CD4-positive, alpha-beta T cell treated with Interleukin-21 for 1 hour (primary cell): ENCODE measurements around the gene VIPR1.

Source experiments
- DNase-seq: peaks from one replicate; pipeline ENCODE4 v3.0.0-alpha.2; 2020

Gene VIPR1

DNA sequence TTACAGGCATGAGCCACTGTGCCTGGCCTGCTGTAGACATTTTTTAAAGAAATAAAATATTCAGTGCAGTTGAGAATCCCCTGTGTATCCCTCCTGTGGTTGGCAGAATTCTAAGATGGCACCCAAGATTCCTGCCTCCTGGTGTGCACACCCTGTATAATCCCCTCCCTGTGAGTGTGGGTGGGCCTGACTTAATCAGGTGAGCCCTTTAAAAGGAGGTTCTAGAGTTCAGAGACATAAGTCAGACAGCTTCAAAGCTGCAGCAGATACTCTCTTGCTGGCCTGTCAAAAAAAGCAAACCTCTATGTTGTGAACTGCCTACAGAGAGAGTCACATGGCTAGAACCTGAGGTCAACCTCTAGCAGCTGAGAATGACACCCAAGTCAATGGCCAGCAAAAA, 7.0 kb upstream of the VIPR1 start:
- no peak for DNase-seq

DNA sequence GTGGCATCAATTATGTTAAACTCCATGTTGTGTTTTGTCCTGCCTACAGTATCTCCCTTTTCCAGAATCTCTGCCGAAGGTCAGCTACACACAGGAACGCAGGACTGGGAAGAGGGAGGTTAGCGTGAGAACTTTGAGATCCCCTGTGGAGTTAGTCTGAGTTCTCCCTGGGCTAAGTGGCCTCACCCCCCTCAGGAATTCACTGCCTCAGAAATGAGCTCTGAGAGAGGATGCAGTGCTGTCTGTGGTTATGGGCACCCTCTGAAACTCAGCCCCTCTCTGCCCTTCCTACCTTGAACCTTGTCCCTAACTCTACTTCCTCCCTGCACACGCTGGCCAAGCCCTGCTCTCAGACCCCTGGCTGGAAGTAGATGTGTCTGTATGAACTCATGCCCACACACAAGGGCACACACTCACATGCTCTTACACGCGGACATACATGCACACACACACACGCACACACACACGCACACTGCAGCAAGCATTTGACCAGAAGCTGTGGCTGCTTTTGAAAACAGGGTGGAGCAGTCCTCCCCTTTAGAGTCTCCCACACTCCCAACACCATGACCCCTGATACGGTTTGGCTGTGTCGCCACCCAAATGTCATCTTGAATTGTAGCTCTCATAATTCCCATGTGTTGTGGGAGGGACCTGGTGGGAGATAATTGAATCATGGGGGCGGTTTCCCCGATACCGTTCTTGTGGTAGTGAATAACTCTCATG, 5.3 kb upstream of the VIPR1 start:
- no peak for DNase-seq

DNA sequence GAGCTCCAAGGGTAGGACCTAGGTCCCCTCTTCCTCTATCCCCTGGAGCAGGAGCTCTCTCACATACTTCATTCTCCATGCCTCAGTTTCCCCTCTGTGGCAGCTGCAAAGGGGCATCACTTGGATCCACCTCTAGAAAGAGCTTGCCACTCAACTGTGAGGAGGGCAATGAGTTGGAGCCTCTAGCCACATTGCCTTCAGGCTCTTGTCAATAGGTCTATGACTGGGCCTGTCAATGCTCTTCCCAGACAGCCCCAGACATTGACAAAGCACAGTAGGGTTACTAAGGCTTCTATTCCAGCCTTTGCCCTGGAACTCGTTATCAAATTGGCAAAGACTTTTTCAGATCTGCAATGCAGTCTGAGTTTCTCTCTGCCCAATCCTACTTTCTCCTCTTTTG, 4.4 kb upstream of the VIPR1 start:
- DNase-seq: no peak

DNA sequence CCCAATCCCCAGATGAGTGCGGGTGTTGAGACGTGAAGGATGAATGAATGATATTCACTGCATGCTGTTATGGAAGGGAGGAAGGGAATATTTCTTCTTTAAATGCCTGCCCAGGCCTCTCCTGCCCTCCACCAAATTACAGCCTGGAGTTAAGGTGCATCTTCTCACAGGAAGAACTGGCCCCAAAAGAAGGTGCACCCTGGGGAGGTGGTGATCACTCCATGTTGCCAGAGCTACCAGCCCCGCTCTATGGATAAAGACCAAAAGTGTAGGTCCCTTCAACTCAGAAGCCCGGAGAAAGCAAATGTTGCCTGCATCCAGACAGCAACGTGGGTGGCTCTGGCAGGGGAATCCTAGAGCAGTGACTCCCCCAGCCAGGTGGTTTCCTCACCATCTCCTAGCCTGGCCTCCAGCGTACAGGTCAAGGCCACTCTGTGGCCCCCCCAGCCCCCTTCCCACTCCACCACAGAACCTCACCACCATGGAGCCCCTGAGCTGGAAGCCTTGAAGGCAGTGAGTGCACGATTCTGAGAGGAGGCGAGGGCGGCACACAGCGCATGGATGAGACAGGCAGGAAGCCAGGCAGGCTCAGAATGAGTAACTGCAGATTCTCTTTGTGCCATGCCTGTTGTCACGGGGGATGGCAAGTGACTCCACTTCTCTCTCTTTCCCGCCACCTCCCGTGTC, 3.5 kb upstream of the VIPR1 start:
- no peak for DNase-seq

DNA sequence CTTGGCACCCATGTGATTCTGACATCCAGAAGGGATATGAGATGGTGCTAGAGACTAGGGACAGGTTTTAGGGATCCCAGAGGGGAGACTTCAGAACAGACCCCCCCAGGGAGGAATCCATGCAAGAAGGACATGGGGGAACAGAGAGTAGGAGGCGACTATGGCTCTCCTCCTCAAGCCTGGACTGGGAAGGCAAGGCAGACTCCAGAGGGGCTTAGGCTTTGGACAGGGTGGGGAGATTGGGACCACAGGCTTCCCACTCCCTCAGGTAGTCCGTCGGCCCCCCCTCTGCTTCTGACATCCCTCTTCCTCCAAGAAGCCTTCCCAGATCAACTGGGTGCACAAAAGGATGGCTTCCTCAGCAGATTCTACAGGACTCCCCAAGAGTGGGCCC, 3.0 kb upstream of the VIPR1 start:
- DNase-seq: no peak

DNA sequence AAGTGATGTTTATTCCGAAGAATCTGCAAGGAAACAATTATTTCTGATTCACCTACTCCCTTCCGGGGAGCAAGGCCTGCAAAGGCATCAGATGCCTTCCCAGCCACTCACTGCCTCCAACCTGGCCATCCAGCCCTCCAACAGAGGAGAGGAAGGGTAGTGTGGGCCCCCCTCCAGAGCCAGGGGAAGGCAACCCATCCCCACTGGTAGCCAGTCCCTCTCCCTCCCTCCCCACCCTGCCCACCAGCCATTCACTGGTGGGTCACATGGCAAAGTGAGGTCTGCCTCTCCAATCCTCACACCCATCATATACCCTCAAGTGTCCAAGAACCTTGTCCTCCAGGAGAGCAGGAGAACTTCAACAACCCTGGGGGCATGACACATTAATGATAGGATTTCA, 2.4 kb upstream of the VIPR1 start:
- no peak for DNase-seq

DNA sequence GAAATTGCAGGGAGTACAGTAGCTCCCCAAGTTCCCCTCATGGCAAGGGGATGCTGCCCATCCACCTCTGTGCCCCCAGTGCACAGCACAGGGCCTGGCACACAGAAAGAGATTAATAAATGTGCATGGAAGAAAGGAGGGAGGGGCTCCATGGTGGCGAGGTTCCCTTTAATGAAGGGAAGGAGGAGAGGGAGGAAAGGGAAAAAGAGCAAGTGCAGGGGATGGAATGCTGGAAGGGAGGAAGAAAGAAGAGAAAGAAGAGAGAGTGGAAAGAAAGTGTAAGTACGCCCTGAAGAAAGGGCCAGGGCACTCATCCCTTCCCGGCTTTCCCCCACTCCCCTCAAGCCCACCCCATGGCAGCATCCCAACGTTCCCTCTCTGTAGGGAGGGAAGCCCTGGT, 1.5 kb upstream of the VIPR1 start:
- DNase-seq: no peak

DNA sequence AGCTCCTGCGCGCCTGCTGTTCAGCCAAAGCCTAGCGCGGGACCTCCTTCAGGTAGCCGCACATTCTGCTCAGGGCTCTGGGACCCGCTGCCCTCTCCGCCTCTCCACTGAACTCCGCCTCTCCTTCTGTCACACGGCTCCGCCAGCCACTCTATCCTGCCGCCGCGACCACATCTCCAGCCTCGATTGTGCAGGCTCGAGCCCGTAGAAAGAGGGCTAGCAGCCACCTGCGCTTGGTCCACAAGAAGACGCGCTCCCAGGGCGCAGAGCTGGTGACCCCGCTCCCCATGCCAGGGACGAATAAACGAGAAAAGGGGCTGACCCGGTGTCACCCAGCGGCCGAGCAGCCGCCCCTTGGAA, 1.1 kb upstream of the VIPR1 start:
- DNase-seq: no peak

DNA sequence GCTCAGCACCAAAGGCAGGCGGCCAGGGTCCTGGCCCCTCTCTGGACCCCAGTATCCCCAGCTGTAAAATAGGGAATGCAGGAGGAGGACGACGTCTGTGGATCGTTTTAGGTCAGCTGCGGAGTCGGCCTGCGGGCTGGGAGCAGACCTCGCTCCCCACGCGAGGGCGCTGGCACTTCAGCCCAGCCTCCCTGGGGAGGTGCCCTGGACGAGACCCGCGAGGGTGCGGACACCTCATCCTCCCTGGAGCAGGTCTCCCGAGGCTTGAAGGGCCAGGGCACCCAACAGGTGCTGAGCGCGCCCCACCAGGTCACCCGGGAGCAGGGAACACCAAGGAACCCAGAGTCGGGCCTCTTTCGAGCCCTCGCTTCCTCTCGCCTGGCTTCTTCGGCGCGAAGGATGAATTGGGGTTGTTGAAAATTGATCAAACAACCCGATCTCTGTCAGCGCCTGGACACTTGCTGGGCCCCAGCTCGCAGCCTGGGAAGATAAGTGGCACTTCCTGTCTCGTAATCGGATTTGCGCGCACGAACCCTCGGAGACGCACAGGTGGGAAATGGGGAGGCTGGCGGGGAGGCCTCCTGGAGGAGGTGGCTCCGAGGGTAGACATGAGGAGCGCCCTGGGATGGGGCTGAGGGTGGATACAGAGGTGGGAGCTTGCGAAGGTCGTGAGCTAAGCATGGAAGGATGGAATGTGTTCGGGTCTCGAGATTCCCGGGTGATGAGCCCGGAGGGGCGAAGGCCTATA, 588 bp upstream of the VIPR1 start:
- DNase-seq: peak; percentile 66

DNA sequence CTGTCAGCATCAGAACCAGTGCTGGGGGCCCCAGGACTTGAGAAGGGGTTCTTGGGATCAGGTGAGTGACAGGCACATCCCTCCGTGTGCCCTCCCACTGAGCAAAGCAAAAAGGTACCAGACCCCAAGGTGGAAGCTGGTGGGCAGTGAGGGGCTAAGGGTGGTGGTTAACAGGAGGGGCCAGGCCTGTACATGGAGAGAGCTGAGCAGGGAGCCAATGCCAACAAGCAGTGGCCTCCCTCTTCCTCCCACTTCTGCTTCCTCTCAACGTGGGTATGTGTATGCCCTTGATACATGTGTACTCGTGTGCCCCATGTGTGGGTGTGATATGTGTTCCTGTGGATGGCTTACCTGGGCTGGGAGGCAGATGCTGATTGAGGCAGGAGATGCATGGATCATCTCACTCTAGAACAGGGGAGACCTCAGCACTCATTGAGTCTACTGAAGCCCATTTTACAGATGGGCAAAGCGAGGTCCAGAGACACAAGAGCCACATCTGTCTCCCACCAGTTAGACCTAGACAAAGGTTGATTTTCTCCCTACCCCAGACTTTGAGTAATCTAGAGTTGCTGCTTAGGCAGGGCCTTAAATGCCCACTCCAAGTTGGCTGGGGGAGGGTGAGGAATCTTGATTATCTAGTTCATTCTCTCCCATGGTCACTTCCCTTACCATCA, 945 bp downstream of the VIPR1 start:
- DNase-seq: no peak

DNA sequence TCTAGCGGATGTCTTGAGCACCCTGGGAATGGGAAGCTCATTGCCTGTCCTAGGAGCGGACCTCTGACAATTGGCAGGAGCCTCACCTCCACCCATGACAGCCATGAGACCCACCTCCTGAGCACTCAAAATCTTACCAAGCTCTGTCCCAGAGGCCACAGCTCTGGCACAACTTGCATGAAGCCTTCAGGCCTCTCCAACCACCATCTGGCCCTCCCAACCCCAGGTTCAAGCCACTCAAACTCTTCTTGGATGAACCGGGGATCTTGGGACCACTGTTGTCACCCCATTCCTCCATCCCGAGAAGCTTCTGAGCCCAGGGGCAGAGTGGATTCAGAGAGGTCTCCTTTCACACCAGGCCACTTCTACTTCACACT, 1.5 kb downstream of the VIPR1 start:
- DNase-seq: no peak

DNA sequence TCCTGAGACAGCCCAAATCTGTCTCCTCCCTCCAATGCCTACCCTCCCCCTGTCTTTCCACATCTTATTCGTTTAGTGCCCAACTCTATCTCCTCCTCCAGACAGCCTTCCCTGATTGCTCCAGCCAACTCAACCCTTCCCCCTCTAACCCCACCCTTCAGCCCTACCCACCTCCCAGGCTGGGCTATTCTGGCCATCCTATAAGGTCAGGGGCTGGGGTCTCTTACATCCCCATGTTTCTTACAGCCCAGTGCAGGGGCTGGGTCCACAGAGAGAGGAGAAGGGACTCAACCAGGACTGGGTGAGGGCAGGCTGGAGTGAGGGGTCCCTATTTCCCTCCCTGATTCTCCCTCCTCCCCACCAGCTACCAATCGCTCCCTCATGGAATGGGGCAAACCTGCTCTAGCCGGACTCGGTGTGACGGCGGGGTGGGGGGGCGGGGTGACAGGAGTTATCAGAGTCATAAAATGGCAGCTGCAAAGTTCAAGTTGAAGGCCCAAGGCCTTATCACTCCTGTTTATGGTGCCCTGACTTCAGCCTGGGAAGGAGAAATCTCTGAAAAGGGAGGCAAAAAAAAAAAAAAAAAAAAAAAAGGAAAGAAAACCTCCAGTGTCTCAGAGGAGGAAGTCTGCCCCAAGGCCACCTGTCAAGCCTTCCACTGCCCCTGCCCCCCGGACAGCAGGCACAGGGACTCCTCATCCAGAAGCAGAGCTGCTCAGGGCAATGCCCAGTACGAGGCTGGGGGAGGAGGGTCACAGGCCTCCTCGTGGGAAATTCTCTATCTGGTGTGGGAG, 2.1 kb downstream of the VIPR1 start:
- DNase-seq: no peak

DNA sequence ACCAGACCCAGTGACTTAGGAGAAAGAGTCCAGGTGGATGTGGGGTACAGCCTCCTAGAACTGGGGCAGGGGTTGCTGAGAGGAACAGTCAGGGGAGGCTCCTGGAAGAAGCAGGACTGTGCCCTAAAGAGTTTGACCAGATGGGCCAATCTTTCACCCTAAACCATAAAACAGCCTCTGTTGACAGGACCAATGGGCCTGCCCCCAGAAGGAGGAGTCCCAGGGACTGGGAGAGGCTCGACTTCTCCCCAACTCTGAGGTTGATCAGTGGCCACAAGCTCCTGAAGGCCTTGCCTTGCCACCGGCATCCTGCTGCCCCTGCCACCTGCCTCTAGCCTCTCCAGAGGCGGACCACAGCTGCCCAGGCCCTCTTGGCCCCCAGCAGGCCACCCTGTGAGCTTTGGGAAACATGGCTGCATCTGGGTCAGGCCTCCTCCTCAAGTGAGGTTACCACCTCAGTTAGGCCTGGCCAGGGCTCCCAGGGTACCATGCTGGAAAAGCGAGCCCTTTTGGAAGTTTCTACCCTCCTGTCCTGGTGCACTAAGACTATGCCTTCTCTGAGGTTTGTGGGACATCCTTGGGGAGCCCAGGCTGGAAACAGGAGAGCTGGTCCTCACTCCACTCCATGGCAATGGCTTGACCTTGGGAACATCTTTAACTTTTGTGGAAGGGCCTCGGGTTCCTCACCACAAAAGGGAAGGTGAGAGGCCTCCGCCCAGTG, 2.8 kb downstream of the VIPR1 start:
- no peak for DNase-seq

DNA sequence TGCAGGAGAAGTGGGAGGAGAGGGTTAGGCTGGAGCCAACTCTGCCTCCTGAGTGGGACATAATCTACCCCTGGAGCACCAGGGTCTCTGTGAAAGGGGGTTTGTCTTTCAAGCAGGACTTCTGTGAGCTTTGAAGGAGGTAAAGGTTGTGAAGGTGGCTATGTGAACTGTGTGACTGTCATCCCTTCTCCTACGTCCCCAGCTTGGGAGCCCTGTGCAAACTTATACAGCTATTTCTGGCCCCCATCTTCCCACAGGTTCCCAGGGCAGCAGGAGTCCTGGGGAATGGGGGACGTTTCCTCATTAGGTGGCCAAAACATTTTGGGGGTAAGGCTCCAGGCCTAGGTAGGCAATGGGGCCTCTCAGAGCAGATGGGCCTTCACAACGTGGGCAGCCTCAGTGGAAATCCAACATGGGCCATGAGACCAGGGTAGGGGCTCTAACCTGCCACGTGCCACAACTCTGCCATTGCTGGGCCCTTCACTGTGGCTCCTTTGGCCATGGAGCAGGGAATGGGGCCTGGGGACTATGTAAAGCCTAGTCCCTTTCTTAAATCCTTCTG, 3.5 kb downstream of the VIPR1 start:
- no peak for DNase-seq

DNA sequence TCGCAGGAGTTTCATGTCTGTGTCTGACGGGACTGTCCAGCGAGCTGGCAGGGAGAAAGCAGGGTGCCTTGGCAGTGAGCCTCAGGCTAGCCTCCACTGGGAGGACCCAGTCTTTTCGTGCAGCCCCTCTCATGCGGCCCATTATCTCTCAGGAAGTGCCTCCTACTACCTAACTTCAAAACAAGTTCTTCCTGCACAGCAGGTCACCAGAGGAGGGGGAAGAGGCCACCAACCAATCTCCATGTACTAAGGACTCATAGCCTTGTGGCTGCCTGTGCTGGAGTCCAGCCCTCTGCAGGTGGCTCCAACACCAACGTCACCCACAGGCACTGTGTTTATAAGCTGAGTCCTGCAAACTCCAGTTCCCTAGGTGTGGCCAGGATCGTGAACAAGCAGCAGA, 4.8 kb downstream of the VIPR1 start:
- DNase-seq: no peak

DNA sequence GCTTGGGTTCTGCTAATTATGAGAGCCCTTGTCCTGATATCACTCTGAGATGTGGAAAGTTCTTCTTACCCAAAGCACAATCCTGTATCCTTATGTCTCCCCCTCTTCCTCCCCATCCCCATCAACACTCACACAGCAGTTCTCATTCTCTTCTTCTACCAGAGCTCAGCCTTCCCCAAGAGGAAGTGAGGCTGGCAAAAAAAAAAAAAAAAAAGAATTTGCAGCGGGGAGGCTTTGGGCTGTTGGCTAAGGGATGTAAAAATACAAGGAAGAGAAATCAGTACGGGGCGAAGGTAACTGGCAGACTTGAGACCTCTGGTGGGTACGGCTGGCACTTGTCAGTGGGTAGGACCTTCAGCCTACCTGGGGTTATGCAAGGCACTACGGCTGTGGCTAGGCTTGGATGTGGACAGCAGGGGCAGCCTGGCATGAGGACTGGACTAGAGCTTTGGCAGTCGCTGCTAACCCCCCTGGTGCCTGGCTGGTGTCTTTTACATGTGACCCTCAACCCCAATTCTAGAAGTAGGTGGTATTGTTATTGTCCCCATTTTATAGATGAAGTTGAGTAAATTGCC, 5.4 kb downstream of the VIPR1 start:
- no peak for DNase-seq

DNA sequence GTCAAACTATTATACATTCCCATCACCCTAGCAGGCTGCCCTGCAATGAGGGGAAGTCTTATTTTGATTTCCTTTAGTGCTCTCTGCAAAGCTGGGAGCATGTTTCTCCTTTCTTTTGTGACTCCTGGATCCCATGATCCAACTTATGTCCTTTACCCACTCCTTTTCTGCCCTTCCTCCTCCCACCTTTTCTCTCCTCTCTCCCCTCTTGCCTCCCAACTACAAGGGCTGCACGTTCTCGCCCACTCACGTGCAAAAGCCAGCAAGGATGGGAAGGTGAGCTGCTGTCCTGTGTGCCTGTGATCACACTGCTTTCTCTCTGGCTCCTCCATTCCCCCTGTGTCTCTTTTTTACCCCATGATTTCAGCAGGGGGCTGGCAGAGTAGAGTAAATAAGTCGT, 6.1 kb downstream of the VIPR1 start:
- no peak for DNase-seq

DNA sequence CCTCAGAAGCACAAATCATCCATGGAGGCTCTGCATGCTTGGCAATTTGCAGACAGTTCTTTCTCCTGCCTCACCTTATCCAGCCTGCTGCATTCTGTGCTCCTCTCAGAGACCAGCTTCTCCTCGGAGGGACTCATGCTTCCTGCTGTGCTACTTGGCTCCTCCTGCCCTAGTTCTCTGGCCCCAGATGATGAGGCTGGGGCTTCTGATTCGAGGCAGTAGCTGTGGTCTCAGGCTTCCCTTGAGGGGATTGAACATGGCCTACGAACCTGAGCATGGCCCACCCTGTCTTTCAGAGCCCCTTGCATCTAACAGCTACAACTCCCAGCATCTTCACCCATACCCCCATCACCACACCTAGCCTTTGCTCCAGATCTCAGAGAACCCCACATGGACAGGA, 6.7 kb downstream of the VIPR1 start:
- no peak for DNase-seq

DNA sequence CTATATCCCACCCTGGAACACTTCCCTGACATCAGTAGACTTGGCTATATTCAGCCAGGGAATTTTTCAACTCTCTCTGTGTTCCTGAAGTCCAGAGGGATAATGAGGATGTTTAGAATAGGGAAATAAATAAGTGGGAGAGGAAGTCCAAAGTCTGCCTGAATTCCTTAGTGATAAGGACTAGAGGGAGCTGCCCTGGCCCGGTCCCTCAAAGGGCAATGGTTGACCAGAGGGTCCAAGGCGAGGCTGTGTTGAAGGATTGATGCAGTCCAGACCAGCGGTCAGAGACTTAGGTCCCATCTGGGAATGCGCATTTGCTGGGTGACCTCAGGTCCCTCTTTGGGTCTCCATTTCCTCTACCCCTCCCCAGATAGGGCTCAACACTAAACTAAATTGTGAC, 7.9 kb downstream of the VIPR1 start:
- DNase-seq: no peak

DNA sequence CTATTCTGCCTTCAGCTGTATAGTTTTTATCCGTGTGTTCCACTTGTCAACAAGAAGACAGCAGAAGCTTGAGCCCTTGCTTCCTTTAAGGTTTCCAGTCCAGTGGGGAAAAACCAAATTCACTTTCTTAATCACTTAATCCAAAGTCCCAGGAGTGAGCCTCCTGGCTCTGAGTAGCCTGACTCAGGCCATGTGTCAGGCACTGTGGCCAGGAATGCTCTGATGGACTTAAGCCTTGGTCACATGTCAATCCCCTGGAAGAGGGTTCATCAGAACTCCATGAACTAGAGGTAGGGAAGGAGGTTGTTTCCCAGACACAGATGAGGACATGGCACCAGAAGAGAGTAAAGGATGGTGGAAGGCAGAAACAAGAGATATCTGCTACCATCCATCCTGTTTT, 8.8 kb downstream of the VIPR1 start:
- no peak for DNase-seq

DNA sequence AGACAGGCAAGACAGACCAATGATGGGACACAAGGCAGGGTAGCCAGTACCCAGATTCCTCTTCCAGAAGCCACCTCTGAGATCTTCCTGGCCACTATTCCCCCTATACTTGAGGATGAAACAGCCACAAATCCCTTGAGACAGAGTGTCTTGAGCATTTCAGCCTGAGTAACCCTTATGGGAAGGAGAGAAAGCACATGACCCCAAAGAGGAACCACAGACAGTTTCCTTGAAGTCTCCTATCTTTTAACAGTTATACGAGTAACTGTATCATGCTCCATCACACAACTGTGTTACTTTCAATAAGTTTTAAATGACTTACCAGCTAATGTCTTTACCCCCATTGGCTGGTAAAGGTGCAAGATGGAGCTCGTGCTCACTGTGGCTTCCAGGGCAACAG, 9.3 kb downstream of the VIPR1 start:
- DNase-seq: no peak

DNA sequence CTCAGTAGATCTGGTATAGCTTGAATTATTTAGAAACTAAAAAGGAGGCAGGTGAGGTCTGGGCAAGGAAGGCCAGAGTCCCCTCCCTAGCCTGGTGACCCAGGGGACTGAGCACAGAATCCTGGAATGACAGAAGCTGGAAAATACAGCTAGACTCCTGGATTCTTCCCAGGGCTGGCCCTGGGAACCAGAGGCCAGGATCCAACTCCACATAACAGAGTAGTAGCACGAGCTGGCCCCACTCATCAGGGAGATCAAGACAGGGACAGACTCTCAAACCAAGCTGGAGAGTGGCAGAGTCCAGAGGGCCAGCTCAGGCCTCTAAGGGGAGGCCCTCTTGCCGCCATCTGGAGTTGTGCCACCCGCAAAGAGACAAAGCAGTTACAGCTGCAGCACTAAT, 10.7 kb downstream of the VIPR1 start:
- no peak for DNase-seq
